ENCODE results near the gene FBXL4.

The FBXL4 gene

GRCh38 chr6:98848539-98849242, 99.1 kb downstream of the FBXL4 start:
- DNase-seq (ENCODE audit: low read depth) = no peak
- TF ChIP-seq MAX (IDR thresholded peaks at IDR 0.05; ENCODE audit: low read depth, low read length) = no peak
- TF ChIP-seq MYC (IDR thresholded peaks at IDR 0.05; ENCODE audit: low read depth, low read length) = no peak
- H3K4me3 ChIP-seq (ENCODE audit: low read depth, low read length) = no peak overlapping the region

DNA sequence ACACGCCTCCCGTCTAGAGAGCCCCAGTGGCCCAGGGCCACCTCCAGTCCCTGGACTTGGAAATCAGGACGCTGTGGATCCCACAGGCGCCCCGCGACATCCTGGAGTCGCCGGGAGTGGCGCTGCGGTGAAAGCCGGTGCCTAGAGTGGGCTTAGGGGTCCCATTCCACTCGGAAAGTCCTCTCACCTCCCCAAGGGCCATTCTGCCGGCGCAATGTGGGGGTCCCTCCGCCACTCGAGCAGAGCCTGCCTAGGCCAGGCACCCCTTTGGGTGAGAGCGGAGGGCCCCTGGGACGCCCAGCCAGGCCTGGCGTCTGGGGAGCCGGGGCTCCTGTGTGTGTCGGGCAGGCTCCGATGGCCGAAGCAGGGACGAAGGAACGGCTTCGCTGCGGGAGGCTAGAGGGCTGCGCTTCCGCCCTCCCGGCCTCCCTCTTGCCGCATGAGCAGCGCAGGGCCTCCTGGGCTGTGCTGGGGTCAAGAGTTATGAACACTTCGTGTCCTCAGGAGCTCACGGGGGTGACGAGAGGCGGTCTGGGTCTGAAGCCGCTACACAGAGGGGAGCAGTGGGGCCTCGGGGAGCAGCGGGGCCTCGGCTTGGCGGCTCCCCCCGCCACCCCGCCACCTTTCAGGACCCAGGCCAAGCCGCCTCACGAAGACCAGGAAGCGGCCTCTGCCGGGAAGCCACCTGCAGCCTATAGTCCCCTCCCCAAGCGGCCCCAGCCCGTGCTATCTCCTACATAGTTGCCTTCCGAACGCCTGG, 99.8 kb downstream of the FBXL4 start:
- DNase-seq (ENCODE audit: low read depth) = no peak
- TF ChIP-seq, protein P1, sequence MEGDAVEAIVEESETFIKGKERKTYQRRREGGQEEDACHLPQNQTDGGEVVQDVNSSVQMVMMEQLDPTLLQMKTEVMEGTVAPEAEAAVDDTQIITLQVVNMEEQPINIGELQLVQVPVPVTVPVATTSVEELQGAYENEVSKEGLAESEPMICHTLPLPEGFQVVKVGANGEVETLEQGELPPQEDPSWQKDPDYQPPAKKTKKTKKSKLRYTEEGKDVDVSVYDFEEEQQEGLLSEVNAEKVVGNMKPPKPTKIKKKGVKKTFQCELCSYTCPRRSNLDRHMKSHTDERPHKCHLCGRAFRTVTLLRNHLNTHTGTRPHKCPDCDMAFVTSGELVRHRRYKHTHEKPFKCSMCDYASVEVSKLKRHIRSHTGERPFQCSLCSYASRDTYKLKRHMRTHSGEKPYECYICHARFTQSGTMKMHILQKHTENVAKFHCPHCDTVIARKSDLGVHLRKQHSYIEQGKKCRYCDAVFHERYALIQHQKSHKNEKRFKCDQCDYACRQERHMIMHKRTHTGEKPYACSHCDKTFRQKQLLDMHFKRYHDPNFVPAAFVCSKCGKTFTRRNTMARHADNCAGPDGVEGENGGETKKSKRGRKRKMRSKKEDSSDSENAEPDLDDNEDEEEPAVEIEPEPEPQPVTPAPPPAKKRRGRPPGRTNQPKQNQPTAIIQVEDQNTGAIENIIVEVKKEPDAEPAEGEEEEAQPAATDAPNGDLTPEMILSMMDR (IDR thresholded peaks at IDR 0.05; ENCODE audit: low read depth, low read length) = no peak
- TF ChIP-seq MAX (IDR thresholded peaks at IDR 0.05; ENCODE audit: low read depth, low read length) = no peak
- TF ChIP-seq MYC (IDR thresholded peaks at IDR 0.05; ENCODE audit: low read depth, low read length) = no peak
- no peak for TF ChIP-seq POLR2A (IDR thresholded peaks at IDR 0.05; ENCODE audit: extremely low read depth, insufficient read length)
- H3K4me3 ChIP-seq (ENCODE audit: low read depth, low read length) = no peak overlapping the region

- H3K4me3 ChIP-seq (ENCODE audit: low read depth, low read length) = no peak overlapping the region
- TF ChIP-seq, protein P1 (IDR thresholded peaks at IDR 0.05; ENCODE audit: low read depth, low read length) = no peak
- TF ChIP-seq MAX (IDR thresholded peaks at IDR 0.05; ENCODE audit: low read depth, low read length) = no peak
- no peak for TF ChIP-seq POLR2A (IDR thresholded peaks at IDR 0.05; ENCODE audit: extremely low read depth, insufficient read length)
- DNase-seq (ENCODE audit: low read depth) = no peak
These were observed 100.3 kb downstream of the FBXL4 start for GRCh38 chr6:98847416-98847778.

DNA sequence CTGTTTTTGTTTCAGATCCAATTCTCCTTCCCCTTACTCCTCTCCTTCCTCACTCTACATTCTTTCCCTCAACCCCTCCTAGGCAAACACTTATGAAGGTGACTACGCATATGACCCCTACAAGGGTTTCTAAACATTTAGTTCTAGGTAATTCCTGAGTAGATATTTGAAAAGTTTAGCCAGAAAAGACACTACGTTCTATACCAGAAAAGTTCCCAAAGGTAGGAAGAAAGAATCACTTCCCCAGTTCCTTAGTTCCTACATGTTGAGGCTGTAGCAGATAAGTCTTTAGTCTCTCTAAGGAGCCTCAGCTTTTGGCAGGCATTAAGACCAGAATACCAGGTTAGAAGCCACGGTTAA, 101.7 kb downstream of the FBXL4 start:
- no peak for DNase-seq (ENCODE audit: low read depth)
- H3K4me3 ChIP-seq (ENCODE audit: low read depth, low read length) = no peak overlapping the region
- TF ChIP-seq MAX (IDR thresholded peaks at IDR 0.05; ENCODE audit: low read depth, low read length) (no peak), MYC (IDR thresholded peaks at IDR 0.05; ENCODE audit: low read depth, low read length) (no peak), POLR2A (IDR thresholded peaks at IDR 0.05; ENCODE audit: extremely low read depth, insufficient read length) (no peak)
- TF ChIP-seq, protein P1 (IDR thresholded peaks at IDR 0.05; ENCODE audit: low read depth, low read length) = no peak

GRCh38 chr6:98845211-98846020, 102.3 kb downstream of the FBXL4 start:
- no peak overlapping the region for H3K4me3 ChIP-seq (ENCODE audit: low read depth, low read length)
- no peak for TF ChIP-seq POLR2A (IDR thresholded peaks at IDR 0.05; ENCODE audit: extremely low read depth, insufficient read length)
- TF ChIP-seq, protein P1 (IDR thresholded peaks at IDR 0.05; ENCODE audit: low read depth, low read length) = peak; percentile 81
- DNase-seq (ENCODE audit: low read depth) = peak; percentile 75

Data from NB4 (cell line).